Mucosa of descending colon (tissue), 3 donors: ENCODE results near the gene CDKAL1. TPM values are rescaled to one million over a fixed set of nuclear protein-coding genes. Genes with fewer than 3 reads are reported as not detected.

Experiments used
- ATAC-seq: fragments of 200-7000 bp; cut with Tn5 transposase; one replicate; pipeline ENCODE4 v1.9.1; 2020; ENCODE audit warnings: mild to moderate bottlenecking, moderate library complexity
- DNase-seq, 3 donors: peaks; one replicate each; pipeline ENCODE4 v3.0.0-alpha.2; 2020
- H3K36me3 ChIP-seq: fragments of 200-600 bp; one replicate; pipeline ENCODE4 v1.8.0; 2021; ENCODE audit warnings: low read depth, mild to moderate bottlenecking
- H3K4me1 ChIP-seq: fragments of 200-600 bp; one replicate; pipeline ENCODE4 v1.8.0; 2021; ENCODE audit warnings: low read depth, mild to moderate bottlenecking
- H3K4me3 ChIP-seq: fragments of 200-600 bp; one replicate; pipeline ENCODE4 v1.8.0; 2021; ENCODE audit warnings: mild to moderate bottlenecking
- H3K9me3 ChIP-seq: fragments of 200-600 bp; one replicate; pipeline ENCODE4 v1.8.0; 2021; ENCODE audit warnings: mild to moderate bottlenecking
- intact Hi-C, 2 donors: fragments of 100-400 bp; cut with DNase I in 1 of 2; cut with micrococcal nuclease in 1 of 2; formaldehyde crosslinking; loops; one replicate each; pipeline versions ENCODE4 v1.11.0 to v1.11.1; 2022; cut with DNase I, micrococcal nuclease
- total RNA-seq, 3 donors: library from RNA; stranded (reverse); fragmentation: NEBNext Ultra II Directional in 2 of 3; extraction: Animal tissue kit (Norgen Biotek cat#: 25700) in 2 of 3; gene quantifications; one replicate each; pipeline versions ENCODE4 v1.2.1 to v1.2.4, GENCODE V29; 2021 to 2023
- TF ChIP-seq, protein P1 (sequence below): fragments of 200-600 bp; IDR thresholded peaks from one replicate; pipeline ENCODE4 v1.8.0; 2022; ENCODE audit warnings: antibody characterized with exemption, mild to moderate bottlenecking
- donor health status: DM: no; HTN: no; CAD: no; lungs with moderate emphysema.
- donor health status: DM: no; HTN: no; CAD: no.
- donor health status: DM: no; HTN: yes; CAD: no.

The CDKAL1 gene
- total RNA-seq, 3 donors from 2014 or later, result 13.4 to 15.5 (median 15.3) TPM

- H3K36me3 ChIP-seq, result no peaks in the 10 kb centered on the region
- no peaks in the 10 kb centered on the region for H3K4me1 ChIP-seq
- no peak for DNase-seq
- no peak for ATAC-seq
- intact Hi-C loops, result no loop called here
- TF ChIP-seq, protein P1, sequence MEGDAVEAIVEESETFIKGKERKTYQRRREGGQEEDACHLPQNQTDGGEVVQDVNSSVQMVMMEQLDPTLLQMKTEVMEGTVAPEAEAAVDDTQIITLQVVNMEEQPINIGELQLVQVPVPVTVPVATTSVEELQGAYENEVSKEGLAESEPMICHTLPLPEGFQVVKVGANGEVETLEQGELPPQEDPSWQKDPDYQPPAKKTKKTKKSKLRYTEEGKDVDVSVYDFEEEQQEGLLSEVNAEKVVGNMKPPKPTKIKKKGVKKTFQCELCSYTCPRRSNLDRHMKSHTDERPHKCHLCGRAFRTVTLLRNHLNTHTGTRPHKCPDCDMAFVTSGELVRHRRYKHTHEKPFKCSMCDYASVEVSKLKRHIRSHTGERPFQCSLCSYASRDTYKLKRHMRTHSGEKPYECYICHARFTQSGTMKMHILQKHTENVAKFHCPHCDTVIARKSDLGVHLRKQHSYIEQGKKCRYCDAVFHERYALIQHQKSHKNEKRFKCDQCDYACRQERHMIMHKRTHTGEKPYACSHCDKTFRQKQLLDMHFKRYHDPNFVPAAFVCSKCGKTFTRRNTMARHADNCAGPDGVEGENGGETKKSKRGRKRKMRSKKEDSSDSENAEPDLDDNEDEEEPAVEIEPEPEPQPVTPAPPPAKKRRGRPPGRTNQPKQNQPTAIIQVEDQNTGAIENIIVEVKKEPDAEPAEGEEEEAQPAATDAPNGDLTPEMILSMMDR, result no peak
- no peak overlapping the region for H3K4me3 ChIP-seq
- H3K9me3 ChIP-seq, result no peaks in the 10 kb centered on the region
Observed at GRCh38 chr6:20893412-20893811, 359.2 kb downstream of the CDKAL1 start.

DNA sequence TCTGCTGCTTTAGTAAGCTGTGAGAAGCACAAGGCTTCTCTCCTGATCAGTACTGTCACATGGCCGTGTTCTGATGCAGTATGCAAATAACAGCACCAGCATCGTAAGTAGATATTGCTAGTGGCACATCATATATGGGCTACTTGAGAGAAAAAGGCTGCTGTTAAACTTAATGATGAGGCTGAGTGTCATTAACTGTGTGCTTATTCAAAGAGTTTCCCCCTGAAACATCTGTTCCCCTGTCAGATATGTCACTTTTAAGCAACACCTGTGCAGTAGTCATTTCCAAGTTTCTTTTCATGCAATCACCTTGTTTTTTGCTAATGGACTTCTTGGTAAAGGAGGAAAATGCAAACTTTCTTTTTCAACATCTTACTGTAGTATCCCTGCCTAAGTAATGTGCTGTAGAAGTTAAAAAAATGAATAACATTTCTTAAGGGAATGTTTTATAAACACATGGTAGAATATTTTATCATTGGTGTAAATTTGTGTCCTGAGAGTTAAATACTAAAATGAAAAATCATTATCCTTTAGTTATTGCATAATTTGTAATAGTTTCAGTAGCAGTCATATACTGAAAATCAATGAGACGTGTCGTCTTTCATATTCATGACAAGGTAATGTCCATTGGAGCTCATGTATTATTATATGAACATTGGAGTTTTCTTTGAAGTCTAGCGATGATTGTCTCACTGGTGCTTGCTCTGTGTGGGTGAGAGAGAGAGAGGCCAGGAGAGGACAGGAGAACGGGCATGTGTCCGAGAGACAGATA is 366.3 kb downstream of the CDKAL1 start:
- intact Hi-C loops, result no loop called here
- Histone ChIP-seq H3K36me3 (no peaks in the 10 kb centered on the region), H3K4me1 (no peaks in the 10 kb centered on the region), H3K4me3 (no peak overlapping the region), H3K9me3 (no peaks in the 10 kb centered on the region)
- TF ChIP-seq, protein P1, result no peak
- ATAC-seq (no peak), DNase-seq (no peak)

DNA sequence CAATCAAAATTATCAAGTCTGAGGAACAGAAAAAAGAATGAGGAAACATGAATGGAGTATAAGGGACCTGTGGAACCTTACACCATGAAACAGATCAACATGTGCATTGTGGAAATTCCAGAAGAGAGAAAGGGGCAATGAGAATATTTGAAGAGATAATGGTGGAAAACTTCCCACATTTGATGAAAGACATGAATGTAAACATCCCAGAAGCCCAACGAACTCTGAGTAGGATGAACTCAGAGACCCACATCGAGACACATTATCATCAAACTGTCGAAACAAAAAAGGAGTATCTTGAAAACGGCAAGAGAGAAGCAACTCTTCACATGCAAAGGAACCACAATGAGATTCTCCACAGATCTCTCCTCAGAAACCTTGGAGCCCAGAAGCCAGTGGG is 371.1 kb downstream of the CDKAL1 start:
- no peak for DNase-seq
- no peak overlapping the region for H3K4me3 ChIP-seq
- no peak for ATAC-seq
- TF ChIP-seq, protein P1, result no peak
- intact Hi-C loops, result no loop called here
- no peaks in the 10 kb centered on the region for H3K36me3 ChIP-seq
- H3K4me1 ChIP-seq, result no peaks in the 10 kb centered on the region
- H3K9me3 ChIP-seq, result no peaks in the 10 kb centered on the region

DNA sequence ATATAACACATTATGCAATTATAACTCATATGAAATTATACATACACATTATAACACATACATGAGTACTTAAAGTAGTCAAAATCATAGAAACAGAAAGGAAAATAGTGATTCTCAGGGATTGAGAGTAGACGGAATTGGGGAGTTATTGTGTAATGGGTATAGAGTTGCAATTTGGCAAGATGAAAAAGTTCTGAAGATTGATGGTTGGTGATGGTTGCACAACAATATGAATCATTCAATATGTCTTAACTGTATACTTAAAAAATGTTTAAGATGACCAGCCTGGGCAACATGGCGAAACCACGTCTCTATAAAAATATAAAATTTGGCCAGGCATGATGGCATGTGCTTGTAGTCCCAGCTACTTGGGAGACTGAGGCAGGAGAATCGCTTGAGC is 372.7 kb downstream of the CDKAL1 start:
- DNase-seq (no peak), ATAC-seq (no peak)
- intact Hi-C loops, result no loop called here
- Histone ChIP-seq H3K9me3 (no peaks in the 10 kb centered on the region), H3K36me3 (no peaks in the 10 kb centered on the region), H3K4me3 (no peak overlapping the region), H3K4me1 (no peaks in the 10 kb centered on the region)
- TF ChIP-seq, protein P1, result no peak

- ATAC-seq, result no peak
- H3K36me3 ChIP-seq, result no peaks in the 10 kb centered on the region
- no peaks in the 10 kb centered on the region for H3K9me3 ChIP-seq
- DNase-seq, result no peak
- H3K4me3 ChIP-seq, result no peak overlapping the region
- no peaks in the 10 kb centered on the region for H3K4me1 ChIP-seq
- TF ChIP-seq, protein P1, result no peak
- intact Hi-C loops, result no loop called here
Observed at GRCh38 chr6:20907486-20908071, 373.3 kb downstream of the CDKAL1 start.
